GM19238 (cell line): ENCODE results near the gene AXIN2.

Experiments used
- DNase-seq: peaks from one replicate; pipeline ENCODE4 v3.0.0; 2011; ENCODE audit warnings: low spot score; ENCODE audit not compliant: insufficient read length

Gene AXIN2

GRCh38 chr17:65561452-65562205, at the start of gene AXIN2:
Gene AXIN2, minus strand, starts transcription at chr17:65561648. Its CDS starts 3,028 bp downstream, at chr17:65558620.
- DNase-seq, result peak; percentile 76

GRCh38 chr17:65609749-65610148, 48.3 kb upstream of the AXIN2 start:
- DNase-seq, result no peak

- no peak for DNase-seq
Observed at GRCh38 chr17:65609286-65609685, 47.8 kb upstream of the AXIN2 start.

- no peak for DNase-seq
Observed at GRCh38 chr17:65604070-65604469, 42.6 kb upstream of the AXIN2 start.

GRCh38 chr17:65601881-65602280, 40.4 kb upstream of the AXIN2 start:
- DNase-seq, result no peak

- DNase-seq, result no peak
Observed at GRCh38 chr17:65601145-65601544, 39.7 kb upstream of the AXIN2 start.

- DNase-seq, result no peak
Observed at GRCh38 chr17:65600518-65600917, 39.1 kb upstream of the AXIN2 start.

- no peak for DNase-seq
Observed at GRCh38 chr17:65599650-65600049, 38.2 kb upstream of the AXIN2 start.

- no peak for DNase-seq
Observed at GRCh38 chr17:65598746-65599145, 37.3 kb upstream of the AXIN2 start.

- DNase-seq, result no peak
Observed at GRCh38 chr17:65595071-65595656, 33.7 kb upstream of the AXIN2 start.

GRCh38 chr17:65593855-65594845, 32.7 kb upstream of the AXIN2 start:
- no peak for DNase-seq

GRCh38 chr17:65593092-65593854, 31.8 kb upstream of the AXIN2 start:
- DNase-seq, result no peak

- DNase-seq, result no peak
Observed at GRCh38 chr17:65592125-65592965, 30.9 kb upstream of the AXIN2 start.

GRCh38 chr17:65589321-65589720, 27.9 kb upstream of the AXIN2 start:
- no peak for DNase-seq

GRCh38 chr17:65588181-65588808, 26.8 kb upstream of the AXIN2 start:
- no peak for DNase-seq

GRCh38 chr17:65587534-65588180, 26.2 kb upstream of the AXIN2 start:
- no peak for DNase-seq

- no peak for DNase-seq
Observed at GRCh38 chr17:65586899-65587298, 25.5 kb upstream of the AXIN2 start.

- no peak for DNase-seq
Observed at GRCh38 chr17:65584604-65585521, 23.4 kb upstream of the AXIN2 start.
